Stimulated activated CD8-positive, alpha-beta memory T cell treated with anti-CD3 and anti-CD28 coated beads, Interleukin-7, amount 100 ng/mL, for 4 hours (primary cell): Measurements from ENCODE around the gene CD163.
"Not testable (repeated sequence)": the region's sequence is repeated elsewhere in the genome, so short reads cannot be mapped to it uniquely, and the experiment has no call there.

Experiments used
- DNase-seq, 2 donors: peaks; one replicate each; pipeline ENCODE4 v3.0.0-alpha.2; 2020; ENCODE audit warnings: low read depth in 2 of 2

The CD163 gene

GRCh38 chr12:7503686-7504415, at the start of gene CD163:
CD163 (minus strand) TSS chr12:7503777; CDS start chr12:7503690, 87 bp downstream.
- DNase-seq, result no peak

- DNase-seq, result no peak
These were observed 39.2 kb upstream of the CD163 start for GRCh38 chr12:7542813-7543212.

GRCh38 chr12:7542046-7542445, 38.5 kb upstream of the CD163 start:
- DNase-seq, result no peak

GRCh38 chr12:7514416-7514815, 10.8 kb upstream of the CD163 start:
- no peak for DNase-seq

GRCh38 chr12:7512553-7512952, 9.0 kb upstream of the CD163 start:
- no peak for DNase-seq

- not testable (repeated sequence) for DNase-seq
These were observed 6.4 kb upstream of the CD163 start for GRCh38 chr12:7509793-7510470.

GRCh38 chr12:7502612-7503011, 965 bp downstream of the CD163 start:
- DNase-seq, result no peak

GRCh38 chr12:7501031-7501588, 2.5 kb downstream of the CD163 start:
- DNase-seq, result no peak

- no peak for DNase-seq
These were observed 3.9 kb downstream of the CD163 start for GRCh38 chr12:7499636-7500035.

- no peak for DNase-seq
These were observed 4.8 kb downstream of the CD163 start for GRCh38 chr12:7498809-7499208.

GRCh38 chr12:7497661-7498060, 5.9 kb downstream of the CD163 start:
- no peak for DNase-seq

- no peak for DNase-seq
These were observed 7.1 kb downstream of the CD163 start for GRCh38 chr12:7496451-7496850.

- DNase-seq, result no peak
These were observed 8.4 kb downstream of the CD163 start for GRCh38 chr12:7495136-7495535.

GRCh38 chr12:7493006-7493405, 10.6 kb downstream of the CD163 start:
- no peak for DNase-seq

- DNase-seq, result no peak
These were observed 17.1 kb downstream of the CD163 start for GRCh38 chr12:7486512-7486911.

- no peak for DNase-seq
These were observed 18.5 kb downstream of the CD163 start for GRCh38 chr12:7485095-7485494.

GRCh38 chr12:7483343-7483742, 20.2 kb downstream of the CD163 start:
- DNase-seq, result no peak

- no peak for DNase-seq
These were observed 23.8 kb downstream of the CD163 start for GRCh38 chr12:7479771-7480170.

- no peak for DNase-seq
These were observed 31.5 kb downstream of the CD163 start for GRCh38 chr12:7472060-7472459.

GRCh38 chr12:7460375-7461259, 43.0 kb downstream of the CD163 start:
- DNase-seq, result peak; percentile 7 to 18

GRCh38 chr12:7459973-7460372, 43.6 kb downstream of the CD163 start:
- no peak for DNase-seq

- no peak for DNase-seq
These were observed 51.8 kb downstream of the CD163 start for GRCh38 chr12:7451756-7452155.
